GM12865 (cell line): ENCODE data around the gene C21orf58.

ENCODE experiments used
- DNase-seq: peaks from one replicate; pipeline ENCODE4 v3.0.0; 2010; ENCODE audit warnings: low read depth
- H3K4me3 ChIP-seq: 2 replicates; pipeline ENCODE4 v1.5.1; 2011; ENCODE audit warnings: mild to moderate bottlenecking, low read depth, low read length, control low read depth
- CTCF ChIP-seq: IDR thresholded peaks from 2 replicates; pipeline ENCODE4 v1.5.1; 2011; ENCODE audit warnings: low read length, control low read depth, low read depth, inconsistent platforms; ENCODE audit not compliant: insufficient read depth; ENCODE audit errors: missing control alignments

The C21orf58 gene

GRCh38 chr21:46285761-46286647, 37.7 kb downstream of the C21orf58 start, which contains the start of gene YBEY:
YBEY (plus strand) TSS chr21:46286342; CDS start chr21:46286914, 572 bp downstream.
- peak; percentile 27 for TF ChIP-seq CTCF
- DNase-seq, result peak; percentile 96
- peak within 1 kb of the TSS; percentile 96 for H3K4me3 ChIP-seq

GRCh38 chr21:46285206-46285661, 38.4 kb downstream of the C21orf58 start, which contains the start of gene MCM3AP:
MCM3AP (minus strand) TSS chr21:46285611; CDS start chr21:46285286, 325 bp downstream.
- no peak for TF ChIP-seq CTCF
- H3K4me3 ChIP-seq, result peak within 1 kb of the TSS; percentile 96
- no peak for DNase-seq

- H3K4me3 ChIP-seq, result peak overlapping the region; percentile 96
- DNase-seq, result no peak
- no peak for TF ChIP-seq CTCF
These were observed 38.9 kb downstream of the C21orf58 start for GRCh38 chr21:46284733-46285132.

- H3K4me3 ChIP-seq, result no peak overlapping the region
- no peak for DNase-seq
- no peak for TF ChIP-seq CTCF
These were observed 39.5 kb downstream of the C21orf58 start for GRCh38 chr21:46284077-46284644.

GRCh38 chr21:46274797-46275390, 48.8 kb downstream of the C21orf58 start:
- no peak for TF ChIP-seq CTCF
- no peak overlapping the region for H3K4me3 ChIP-seq
- DNase-seq, result no peak

- no peak overlapping the region for H3K4me3 ChIP-seq
- no peak for DNase-seq
These were observed 50.3 kb downstream of the C21orf58 start for GRCh38 chr21:46273341-46273740.

More at GRCh38 chr21:46273341-46273740, 50.3 kb downstream of the C21orf58 start:
- TF ChIP-seq CTCF, result no peak
